Activated naive CD4-positive, alpha-beta T cell treated with anti-CD3 and anti-CD28 coated beads, Interleukin-2, amount 10 ng/mL, durations not matched to agents 5 hours and 36 hours (primary cell): ENCODE data around the gene DMAC1. TPM values are rescaled to one million over a fixed set of nuclear protein-coding genes. Genes with fewer than 3 reads are reported as not detected.

Experiments
- total RNA-seq, 2 experiments: library from RNA; stranded (reverse); gene quantifications; one replicate each; pipeline ENCODE4 v1.2.3, GENCODE V29; 2021

The DMAC1 gene, protein sequence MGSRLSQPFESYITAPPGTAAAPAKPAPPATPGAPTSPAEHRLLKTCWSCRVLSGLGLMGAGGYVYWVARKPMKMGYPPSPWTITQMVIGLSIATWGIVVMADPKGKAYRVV
- total RNA-seq = 10 to 100 TPM; 55.1 to 64.3 TPM

DNA sequence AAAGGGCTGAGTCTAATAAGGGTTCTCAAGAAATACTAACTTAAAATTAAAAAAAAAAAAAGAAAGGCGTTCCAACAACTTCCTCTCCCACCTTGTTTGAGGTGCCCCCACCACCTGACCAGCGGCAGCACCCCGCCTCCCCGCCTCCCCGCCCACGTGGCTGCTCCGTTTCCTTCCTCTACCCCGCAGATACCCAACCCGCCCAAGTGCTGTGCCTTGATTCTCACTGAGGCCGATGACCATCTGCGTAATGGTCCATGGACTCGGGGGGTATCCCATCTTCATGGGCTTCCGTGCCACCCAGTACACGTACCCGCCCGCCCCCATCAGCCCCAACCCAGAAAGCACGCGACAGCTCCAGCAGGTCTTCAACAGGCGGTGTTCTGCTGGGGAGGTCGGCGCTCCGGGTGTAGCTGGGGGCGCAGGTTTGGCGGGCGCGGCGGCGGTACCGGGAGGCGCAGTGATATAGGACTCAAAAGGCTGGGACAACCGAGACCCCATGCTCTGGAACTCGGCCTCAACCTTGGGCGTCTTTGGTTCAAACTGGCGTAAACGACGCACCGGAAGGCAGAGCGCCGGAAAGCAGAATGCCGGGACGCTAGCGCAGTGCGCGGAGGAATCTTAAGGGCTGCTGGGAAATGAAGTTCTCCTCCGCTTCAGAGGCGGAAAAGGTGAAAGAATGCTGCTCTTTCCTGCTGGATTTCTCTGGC lies at the start of gene DMAC1:
DMAC1 (minus strand) TSS at position 545 of the 710 bp plus-strand sequence; CDS start at position 501, 44 bp downstream.

